GM23338 (cell line): ENCODE results near the gene C1orf115. TPM values are rescaled to one million over a fixed set of nuclear protein-coding genes. Genes with fewer than 3 reads are reported as not detected.

Source experiments
- ATAC-seq: fragments of 200-7000 bp; cut with Tn5 transposase; 3 replicates; pipeline ENCODE4 v1.9.1; 2020
- DNase-seq: peaks from one replicate; pipeline ENCODE4 v3.0.0-alpha.2; 2015; ENCODE audit warnings: low spot score
- H2AFZ ChIP-seq: fragments of 200-600 bp; sonication (generic); 2 replicates; pipeline ENCODE4 v1.8.0; 2016; ENCODE audit warnings: antibody characterized with exemption, mild to moderate bottlenecking, moderate library complexity
- H3F3A ChIP-seq: fragments of 200-600 bp; sonication (generic); replicated peaks from 2 replicates; pipeline ENCODE4 v1.8.0; 2017; ENCODE audit warnings: antibody characterized with exemption, mixed run types, low read depth
- H3K27ac ChIP-seq: fragments of 200-600 bp; sonication (generic); 2 replicates; pipeline ENCODE4 v1.6.1; 2016; ENCODE audit warnings: low read depth
- H3K27me3 ChIP-seq: fragments of 200-600 bp; sonication (generic); 2 replicates; pipeline ENCODE4 v1.8.0; 2016; ENCODE audit warnings: mild to moderate bottlenecking, mixed run types, moderate library complexity; ENCODE audit not compliant: insufficient read depth
- H3K36me3 ChIP-seq: fragments of 200-600 bp; sonication (generic); 2 replicates; pipeline ENCODE4 v1.8.0; 2016; ENCODE audit warnings: mild to moderate bottlenecking; ENCODE audit not compliant: insufficient read depth
- H3K4me1 ChIP-seq: fragments of 200-600 bp; sonication (generic); 2 replicates; pipeline ENCODE4 v1.8.0; 2016; ENCODE audit warnings: mild to moderate bottlenecking, moderate library complexity; ENCODE audit not compliant: insufficient read depth
- H3K4me2 ChIP-seq: fragments of 200-600 bp; sonication (generic); 2 replicates; pipeline ENCODE4 v1.7.1; 2017; ENCODE audit warnings: mixed run types
- H3K4me3 ChIP-seq: fragments of 200-600 bp; sonication (generic); 2 replicates; pipeline ENCODE4 v1.6.1; 2016; ENCODE audit warnings: mixed run types
- H3K79me2 ChIP-seq: fragments of 200-600 bp; sonication (generic); replicated peaks from 2 replicates; pipeline ENCODE4 v1.8.0; 2017; ENCODE audit warnings: mild to moderate bottlenecking; ENCODE audit not compliant: insufficient read depth
- H3K9me2 ChIP-seq: fragments of 200-600 bp; sonication (generic); 2 replicates; pipeline ENCODE4 v1.8.0; 2017; ENCODE audit not compliant: insufficient read depth
- H4K20me1 ChIP-seq: fragments of 200-600 bp; sonication (generic); replicated peaks from 2 replicates; pipeline ENCODE4 v1.8.0; 2017; ENCODE audit warnings: mild to moderate bottlenecking; ENCODE audit not compliant: insufficient read depth
- H3K27ac Mint-ChIP-seq: 2 replicates; pipeline ENCODE4 v1.8.0; 2020; ENCODE audit warnings: inconsistent platforms, mild to moderate bottlenecking, moderate library complexity, mixed read lengths
- H3K27me3 Mint-ChIP-seq: 3 replicates; pipeline ENCODE4 v1.8.0; 2022; ENCODE audit warnings: low read depth, mild to moderate bottlenecking, moderate library complexity, mixed read lengths, inconsistent platforms; ENCODE audit not compliant: insufficient read depth, poor library complexity
- H3K36me3 Mint-ChIP-seq: 3 replicates; pipeline ENCODE4 v1.8.0; 2021; ENCODE audit warnings: low read depth, mild to moderate bottlenecking, inconsistent platforms, moderate library complexity, mixed read lengths
- H3K4me1 Mint-ChIP-seq: 3 replicates; pipeline ENCODE4 v1.8.0; 2020; ENCODE audit warnings: mild to moderate bottlenecking, inconsistent platforms, mixed read lengths
- H3K4me3 Mint-ChIP-seq: 3 replicates; pipeline ENCODE4 v1.8.0; 2021; ENCODE audit warnings: moderate library complexity, mild to moderate bottlenecking, inconsistent platforms, mixed read lengths
- H3K9me3 Mint-ChIP-seq: 3 replicates; pipeline ENCODE4 v1.8.0; 2020; ENCODE audit warnings: moderate library complexity, mild to moderate bottlenecking, inconsistent platforms, mixed read lengths
- CREB1 ChIP-seq: fragments of 250-450 bp; sonication (Bioruptor Pico); IDR thresholded peaks from 2 replicates; pipeline ENCODE4 v1.5.0; 2020; ENCODE audit warnings: low read depth, mild to moderate bottlenecking, moderate library complexity
- CTCF ChIP-seq, 2 experiments: fragments of 200-600 bp in 1 of 2; sonication (generic) in 1 of 2; conservative IDR thresholded peaks; 2 replicates each; pipeline versions ENCODE4 v1.5.1 to v1.6.1; 2016 to 2017; ENCODE audit warnings: antibody characterized with exemption in 2 of 2, low read depth in 2 of 2, mild to moderate bottlenecking in 2 of 2, moderate library complexity in 1 of 2
- ETS1 ChIP-seq: IDR thresholded peaks from 2 replicates; pipeline ENCODE4 v1.6.1; 2016; ENCODE audit warnings: antibody characterized with exemption
- EZH2 ChIP-seq: fragments of 200-600 bp; sonication (generic); IDR thresholded peaks from one replicate; pipeline ENCODE4 v1.8.0; 2017; ENCODE audit warnings: antibody characterized with exemption, mild to moderate bottlenecking, low read depth; ENCODE audit not compliant: unreplicated experiment
- EZH2phosphoT487 ChIP-seq: fragments of 200-600 bp; sonication (generic); IDR thresholded peaks from one replicate; pipeline ENCODE4 v1.8.1; 2018; ENCODE audit warnings: antibody characterized with exemption; ENCODE audit not compliant: unreplicated experiment
- JUNB ChIP-seq: IDR thresholded peaks from one replicate; pipeline ENCODE4 v1.6.1; 2016; ENCODE audit warnings: antibody characterized with exemption; ENCODE audit not compliant: unreplicated experiment
- NANOG ChIP-seq: IDR thresholded peaks from 2 replicates; pipeline ENCODE4 v1.6.1; 2016; ENCODE audit warnings: antibody characterized with exemption, borderline replicate concordance
- POLR2AphosphoS5 ChIP-seq: IDR thresholded peaks from 2 replicates; pipeline ENCODE4 v1.6.1; 2016; ENCODE audit warnings: antibody characterized with exemption, low read depth
- REST ChIP-seq: IDR thresholded peaks from one replicate; pipeline ENCODE4 v1.6.1; 2018; ENCODE audit warnings: antibody characterized with exemption; ENCODE audit not compliant: unreplicated experiment
- STAT1 ChIP-seq: IDR thresholded peaks from one replicate; pipeline ENCODE4 v1.6.1; 2016; ENCODE audit warnings: antibody characterized with exemption; ENCODE audit not compliant: unreplicated experiment
- ZNF114 ChIP-seq: fragments of 250-450 bp; sonication (Bioruptor Pico); IDR thresholded peaks from 2 replicates; pipeline ENCODE4 v1.5.0; 2020; ENCODE audit warnings: mild to moderate bottlenecking, moderate library complexity
- ZNF331 ChIP-seq: fragments of 250-450 bp; sonication (Bioruptor Pico); IDR thresholded peaks from 2 replicates; pipeline ENCODE4 v1.5.0; 2020; ENCODE audit warnings: low read depth, mild to moderate bottlenecking, moderate library complexity
- ZNF462 ChIP-seq: fragments of 250-450 bp; sonication (Bioruptor Pico); IDR thresholded peaks from 2 replicates; pipeline ENCODE4 v1.5.0; 2020; ENCODE audit warnings: mild to moderate bottlenecking, moderate library complexity
- polyA plus RNA-seq: library from polyadenylated mRNA; unstranded; fragments of >200 nt; fragmentation: Nextera tagmentation; extraction: Ambion mirVana; gene quantifications from 2 replicates; pipeline ENCODE4 v1.2.1, GENCODE V29; 2016
- total RNA-seq: library from RNA; depleted of rRNA; stranded (reverse); fragments of >200 nt; shearing (Covaris generic); gene quantifications from 2 replicates; pipeline ENCODE4 v1.2.3, GENCODE V29; 2014

C1orf115 gene
- total and polyA plus RNA-seq, 2 experiments from 2014 or later = 2.5 to 6.0 TPM

GRCh38 chr1:220703305-220703704 is 13.1 kb downstream of the C1orf115 start:
- H3K9me3 Mint-ChIP-seq = no peaks in the 10 kb centered on the region
- ATAC-seq = peak; percentile 43
- peak overlapping the region; percentile 55; the same call in 1 of the 2 replicates for H3K4me2 ChIP-seq
- H4K20me1 ChIP-seq = no peaks in the 10 kb centered on the region
- no peaks in the 10 kb centered on the region for H3K36me3 ChIP-seq
- peak overlapping the region; percentile 68 for H3K27ac Mint-ChIP-seq
- no peak overlapping the region for H3K27ac ChIP-seq
- peak overlapping the region; percentile 76 for H2AFZ ChIP-seq
- no peaks in the 10 kb centered on the region for H3K79me2 ChIP-seq
- H3K4me1 Mint-ChIP-seq = peaks cover 38% of the 10 kb centered on the region
- no peak overlapping the region for H3K4me3 Mint-ChIP-seq
- no peaks in the 10 kb centered on the region for H3F3A ChIP-seq
- H3K27me3 ChIP-seq = no peaks in the 10 kb centered on the region
- no peak for TF ChIP-seq ZNF114 (CRISPR knock-in tag)
- TF ChIP-seq CTCF (conservative IDR thresholded peaks at IDR 0.05; ENCODE audit: low read depth in 2 of 2) = no peak
- TF ChIP-seq ETS1 = no peak
- TF ChIP-seq REST = no peak
- no peak for TF ChIP-seq NANOG
- no peak for TF ChIP-seq ZNF331
- TF ChIP-seq CREB1 (CRISPR knock-in tag) = no peak
- no peak for TF ChIP-seq POLR2AphosphoS5
- TF ChIP-seq STAT1 = no peak
- no peak for TF ChIP-seq ZNF462
- TF ChIP-seq EZH2phosphoT487 = no peak
- no peak for TF ChIP-seq JUNB
- TF ChIP-seq EZH2 = no peak
- H3K4me1 ChIP-seq = 0 out of 2 replicates have a peak, but pooled peaks cover 10% of the 10 kb centered on the region
- peaks cover 4% of the 10 kb centered on the region for H3K27me3 Mint-ChIP-seq
- H3K36me3 Mint-ChIP-seq = no peaks in the 10 kb centered on the region
- no peak for DNase-seq
- H3K9me2 ChIP-seq = 0 out of 2 replicates have a peak, but pooled peaks cover 3% of the 10 kb centered on the region
- no peak overlapping the region for H3K4me3 ChIP-seq
